WTC11 (cell line): Measurements from ENCODE around the gene CRYZL1. TPM values are rescaled to one million over a fixed set of nuclear protein-coding genes. Genes with fewer than 3 reads are reported as not detected.

Experiments
- ATAC-seq: fragments of 200-7000 bp; cut with Tn5 transposase; 2 replicates; pipeline ENCODE4 v1.10.0; 2021; ENCODE audit warnings: mild to moderate bottlenecking, moderate library complexity
- CTCF ChIA-PET: fragments of 300-600 bp; sonication (Branson Sonifier 250); formaldehyde crosslinking; loops from one replicate; lab custom pipeline; 2021; ENCODE audit warnings: antibody characterized with exemption; lab: Charles Lee
- POLR2A ChIA-PET: fragments of 350-600 bp; sonication (Branson Sonifier 250); formaldehyde crosslinking; loops from one replicate; lab custom pipeline; 2021; ENCODE audit warnings: antibody characterized with exemption; lab: Charles Lee
- DNase-seq: peaks from one replicate; pipeline ENCODE4 v3.0.0; 2021; ENCODE audit warnings: low spot score
- H3K27ac Mint-ChIP-seq: 2 replicates; pipeline ENCODE4 v1.8.0; 2021; ENCODE audit warnings: mixed read lengths
- H3K27me3 Mint-ChIP-seq: 2 replicates; pipeline ENCODE4 v1.8.0; 2021; ENCODE audit warnings: low read depth, mild to moderate bottlenecking, moderate library complexity, mixed read lengths
- H3K36me3 Mint-ChIP-seq: 2 replicates; pipeline ENCODE4 v1.8.0; 2021; ENCODE audit warnings: mixed read lengths
- H3K4me1 Mint-ChIP-seq: 2 replicates; pipeline ENCODE4 v1.8.0; 2022; ENCODE audit warnings: mixed read lengths
- H3K4me3 Mint-ChIP-seq: 2 replicates; pipeline ENCODE4 v1.8.0; 2021; ENCODE audit warnings: mild to moderate bottlenecking, moderate library complexity, mixed read lengths
- H3K9me3 Mint-ChIP-seq: 2 replicates; pipeline ENCODE4 v1.8.0; 2021; ENCODE audit warnings: mixed read lengths
- FOXP1 ChIP-seq: sonication (generic); formaldehyde crosslinking; IDR thresholded peaks from 2 replicates; pipeline ENCODE4 v1.8.0; 2022; ENCODE audit warnings: missing genetic modification reagents, mild to moderate bottlenecking, moderate library complexity, borderline replicate concordance
- GTF2I ChIP-seq: fragments of 250-450 bp; sonication (Bioruptor Pico); conservative IDR thresholded peaks from 2 replicates; pipeline ENCODE4 v1.4.0; 2021; ENCODE audit warnings: mild to moderate bottlenecking
- HMGA2 ChIP-seq: fragments of 250-450 bp; sonication (Bioruptor Pico); IDR thresholded peaks from 2 replicates; pipeline ENCODE4 v1.4.0; 2021; ENCODE audit warnings: mild to moderate bottlenecking, moderate library complexity
- KAT7 ChIP-seq: sonication (generic); formaldehyde crosslinking; IDR thresholded peaks from 2 replicates; pipeline ENCODE4 v1.8.1; 2023; ENCODE audit warnings: missing genetic modification reagents, mild to moderate bottlenecking, borderline replicate concordance
- MYBL2 ChIP-seq: sonication (generic); formaldehyde crosslinking; IDR thresholded peaks from 2 replicates; pipeline ENCODE4 v1.8.1; 2023; ENCODE audit warnings: mild to moderate bottlenecking, moderate library complexity, missing genetic modification reagents
- NFYB ChIP-seq: sonication (generic); formaldehyde crosslinking; conservative IDR thresholded peaks from 2 replicates; pipeline ENCODE4 v1.8.0; 2022; ENCODE audit warnings: low read depth, missing genetic modification reagents
- SMAD4 ChIP-seq: sonication (generic); formaldehyde crosslinking; IDR thresholded peaks from 2 replicates; pipeline ENCODE4 v1.8.0; 2022; ENCODE audit warnings: mild to moderate bottlenecking, missing genetic modification reagents
- SOX15 ChIP-seq: fragments of 250-450 bp; sonication (Bioruptor Pico); IDR thresholded peaks from 2 replicates; pipeline ENCODE4 v1.9.0; 2021; ENCODE audit warnings: mild to moderate bottlenecking
- SP1 ChIP-seq: sonication (generic); formaldehyde crosslinking; conservative IDR thresholded peaks from 2 replicates; pipeline ENCODE4 v1.8.1; 2022; ENCODE audit warnings: missing genetic modification reagents
- STAT6 ChIP-seq: sonication (generic); formaldehyde crosslinking; conservative IDR thresholded peaks from 2 replicates; pipeline ENCODE4 v1.8.1; 2023; ENCODE audit warnings: mild to moderate bottlenecking, low read depth, missing genetic modification reagents, moderate library complexity
- TCF7 ChIP-seq: sonication (generic); formaldehyde crosslinking; IDR thresholded peaks from 2 replicates; pipeline ENCODE4 v1.8.0; 2022; ENCODE audit warnings: mild to moderate bottlenecking, low read depth, missing genetic modification reagents, moderate library complexity
- TEAD1 ChIP-seq: sonication (generic); formaldehyde crosslinking; IDR thresholded peaks from 2 replicates; pipeline ENCODE4 v1.8.0; 2022; ENCODE audit warnings: mild to moderate bottlenecking, missing genetic modification reagents
- USF1 ChIP-seq: sonication (generic); formaldehyde crosslinking; IDR thresholded peaks from 2 replicates; pipeline ENCODE4 v1.8.0; 2022; ENCODE audit warnings: mild to moderate bottlenecking, missing genetic modification reagents
- ZBTB43 ChIP-seq: sonication (generic); formaldehyde crosslinking; IDR thresholded peaks from 2 replicates; pipeline ENCODE4 v1.8.1; 2023; ENCODE audit warnings: mild to moderate bottlenecking, missing genetic modification reagents
- ZNF416 ChIP-seq: fragments of 250-450 bp; sonication (Bioruptor Pico); IDR thresholded peaks from 2 replicates; pipeline ENCODE4 v1.9.0; 2021; ENCODE audit warnings: mild to moderate bottlenecking, inconsistent platforms
- total RNA-seq: library from RNA; stranded (reverse); gene quantifications from 3 replicates; pipeline ENCODE4 v1.2.3, GENCODE V29; 2021
- TF ChIP-seq, protein P1 (sequence below): sonication (generic); formaldehyde crosslinking; IDR thresholded peaks from 2 replicates; pipeline ENCODE4 v1.8.1; 2023; ENCODE audit warnings: mild to moderate bottlenecking, missing genetic modification reagents, borderline replicate concordance
- TF ChIP-seq, protein P2 (sequence below): sonication (generic); formaldehyde crosslinking; IDR thresholded peaks from 2 replicates; pipeline ENCODE4 v1.8.1; 2023; ENCODE audit warnings: mild to moderate bottlenecking, moderate library complexity, missing genetic modification reagents
- TF ChIP-seq, protein P3 (sequence below): sonication (generic); formaldehyde crosslinking; IDR thresholded peaks from 2 replicates; pipeline ENCODE4 v1.8.0; 2022; ENCODE audit warnings: mild to moderate bottlenecking, missing genetic modification reagents
- TF ChIP-seq, protein P4 (sequence below): sonication (generic); formaldehyde crosslinking; IDR thresholded peaks from 2 replicates; pipeline ENCODE4 v1.8.1; 2022; ENCODE audit warnings: low read depth, mild to moderate bottlenecking, moderate library complexity, missing genetic modification reagents, borderline replicate concordance

Gene CRYZL1
- total RNA-seq, 1 experiment from 2014 or later, result 21.9 TPM

DNA sequence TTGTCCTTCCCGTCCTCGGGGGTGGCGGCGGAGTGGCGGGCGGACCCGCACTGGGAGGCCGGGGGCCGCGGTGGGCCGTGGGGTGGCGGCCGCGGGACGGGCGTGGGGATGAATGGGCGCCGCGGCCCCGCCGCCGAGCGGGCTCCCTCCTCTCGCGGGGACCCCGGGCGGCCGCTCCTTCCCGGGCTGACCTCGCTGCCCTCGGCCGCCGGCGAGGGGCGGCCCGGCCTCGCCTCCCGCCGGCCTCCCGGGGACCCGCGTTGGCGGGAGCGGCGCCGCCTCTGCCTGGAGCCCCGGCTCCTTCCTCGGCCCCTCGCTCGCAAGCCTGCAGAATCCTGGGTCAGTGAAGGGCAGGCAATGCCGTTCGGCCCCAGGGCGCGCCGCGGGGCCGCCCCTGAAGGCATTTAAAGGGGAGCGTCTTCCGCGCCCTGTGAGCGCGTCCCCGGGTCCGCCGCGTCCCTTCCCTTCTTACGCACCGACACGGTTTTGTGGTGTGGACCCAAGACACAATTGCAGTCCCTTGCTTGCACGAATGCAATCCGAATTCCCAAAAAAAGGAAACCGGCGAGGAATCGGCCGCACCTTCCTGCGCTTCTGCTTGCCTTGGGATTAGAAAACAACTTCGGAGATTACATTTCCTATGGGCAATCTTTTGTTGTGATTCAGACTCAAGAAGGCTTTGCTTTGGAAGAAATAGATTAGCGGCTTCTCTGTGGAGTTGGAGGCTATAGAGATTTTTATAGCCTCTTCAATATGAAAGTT, 1.5 kb upstream of the CRYZL1 start (continued):
- TF ChIP-seq, protein P1, sequence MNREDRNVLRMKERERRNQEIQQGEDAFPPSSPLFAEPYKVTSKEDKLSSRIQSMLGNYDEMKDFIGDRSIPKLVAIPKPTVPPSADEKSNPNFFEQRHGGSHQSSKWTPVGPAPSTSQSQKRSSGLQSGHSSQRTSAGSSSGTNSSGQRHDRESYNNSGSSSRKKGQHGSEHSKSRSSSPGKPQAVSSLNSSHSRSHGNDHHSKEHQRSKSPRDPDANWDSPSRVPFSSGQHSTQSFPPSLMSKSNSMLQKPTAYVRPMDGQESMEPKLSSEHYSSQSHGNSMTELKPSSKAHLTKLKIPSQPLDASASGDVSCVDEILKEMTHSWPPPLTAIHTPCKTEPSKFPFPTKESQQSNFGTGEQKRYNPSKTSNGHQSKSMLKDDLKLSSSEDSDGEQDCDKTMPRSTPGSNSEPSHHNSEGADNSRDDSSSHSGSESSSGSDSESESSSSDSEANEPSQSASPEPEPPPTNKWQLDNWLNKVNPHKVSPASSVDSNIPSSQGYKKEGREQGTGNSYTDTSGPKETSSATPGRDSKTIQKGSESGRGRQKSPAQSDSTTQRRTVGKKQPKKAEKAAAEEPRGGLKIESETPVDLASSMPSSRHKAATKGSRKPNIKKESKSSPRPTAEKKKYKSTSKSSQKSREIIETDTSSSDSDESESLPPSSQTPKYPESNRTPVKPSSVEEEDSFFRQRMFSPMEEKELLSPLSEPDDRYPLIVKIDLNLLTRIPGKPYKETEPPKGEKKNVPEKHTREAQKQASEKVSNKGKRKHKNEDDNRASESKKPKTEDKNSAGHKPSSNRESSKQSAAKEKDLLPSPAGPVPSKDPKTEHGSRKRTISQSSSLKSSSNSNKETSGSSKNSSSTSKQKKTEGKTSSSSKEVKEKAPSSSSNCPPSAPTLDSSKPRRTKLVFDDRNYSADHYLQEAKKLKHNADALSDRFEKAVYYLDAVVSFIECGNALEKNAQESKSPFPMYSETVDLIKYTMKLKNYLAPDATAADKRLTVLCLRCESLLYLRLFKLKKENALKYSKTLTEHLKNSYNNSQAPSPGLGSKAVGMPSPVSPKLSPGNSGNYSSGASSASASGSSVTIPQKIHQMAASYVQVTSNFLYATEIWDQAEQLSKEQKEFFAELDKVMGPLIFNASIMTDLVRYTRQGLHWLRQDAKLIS (CRISPR knock-in tag), result no peak
- TF ChIP-seq STAT6 (CRISPR knock-in tag) (no peak), SOX15 (CRISPR knock-in tag) (no peak), HMGA2 (CRISPR knock-in tag) (no peak), KAT7 (CRISPR knock-in tag) (no peak; the same call in 1 of the 2 replicates), TCF7 (CRISPR knock-in tag) (no peak)
- TF ChIP-seq, protein P2, sequence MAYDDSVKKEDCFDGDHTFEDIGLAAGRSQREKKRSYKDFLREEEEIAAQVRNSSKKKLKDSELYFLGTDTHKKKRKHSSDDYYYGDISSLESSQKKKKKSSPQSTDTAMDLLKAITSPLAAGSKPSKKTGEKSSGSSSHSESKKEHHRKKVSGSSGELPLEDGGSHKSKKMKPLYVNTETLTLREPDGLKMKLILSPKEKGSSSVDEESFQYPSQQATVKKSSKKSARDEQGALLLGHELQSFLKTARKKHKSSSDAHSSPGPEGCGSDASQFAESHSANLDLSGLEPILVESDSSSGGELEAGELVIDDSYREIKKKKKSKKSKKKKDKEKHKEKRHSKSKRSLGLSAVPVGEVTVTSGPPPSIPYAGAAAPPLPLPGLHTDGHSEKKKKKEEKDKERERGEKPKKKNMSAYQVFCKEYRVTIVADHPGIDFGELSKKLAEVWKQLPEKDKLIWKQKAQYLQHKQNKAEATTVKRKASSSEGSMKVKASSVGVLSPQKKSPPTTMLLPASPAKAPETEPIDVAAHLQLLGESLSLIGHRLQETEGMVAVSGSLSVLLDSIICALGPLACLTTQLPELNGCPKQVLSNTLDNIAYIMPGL (CRISPR knock-in tag), result 0 out of 2 replicates have a peak, but pooled peaks have one; percentile 34
- TF ChIP-seq, protein P3, sequence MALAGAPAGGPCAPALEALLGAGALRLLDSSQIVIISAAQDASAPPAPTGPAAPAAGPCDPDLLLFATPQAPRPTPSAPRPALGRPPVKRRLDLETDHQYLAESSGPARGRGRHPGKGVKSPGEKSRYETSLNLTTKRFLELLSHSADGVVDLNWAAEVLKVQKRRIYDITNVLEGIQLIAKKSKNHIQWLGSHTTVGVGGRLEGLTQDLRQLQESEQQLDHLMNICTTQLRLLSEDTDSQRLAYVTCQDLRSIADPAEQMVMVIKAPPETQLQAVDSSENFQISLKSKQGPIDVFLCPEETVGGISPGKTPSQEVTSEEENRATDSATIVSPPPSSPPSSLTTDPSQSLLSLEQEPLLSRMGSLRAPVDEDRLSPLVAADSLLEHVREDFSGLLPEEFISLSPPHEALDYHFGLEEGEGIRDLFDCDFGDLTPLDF (CRISPR knock-in tag), result no peak
- TF ChIP-seq, all 79 proteins: peak for 3

DNA sequence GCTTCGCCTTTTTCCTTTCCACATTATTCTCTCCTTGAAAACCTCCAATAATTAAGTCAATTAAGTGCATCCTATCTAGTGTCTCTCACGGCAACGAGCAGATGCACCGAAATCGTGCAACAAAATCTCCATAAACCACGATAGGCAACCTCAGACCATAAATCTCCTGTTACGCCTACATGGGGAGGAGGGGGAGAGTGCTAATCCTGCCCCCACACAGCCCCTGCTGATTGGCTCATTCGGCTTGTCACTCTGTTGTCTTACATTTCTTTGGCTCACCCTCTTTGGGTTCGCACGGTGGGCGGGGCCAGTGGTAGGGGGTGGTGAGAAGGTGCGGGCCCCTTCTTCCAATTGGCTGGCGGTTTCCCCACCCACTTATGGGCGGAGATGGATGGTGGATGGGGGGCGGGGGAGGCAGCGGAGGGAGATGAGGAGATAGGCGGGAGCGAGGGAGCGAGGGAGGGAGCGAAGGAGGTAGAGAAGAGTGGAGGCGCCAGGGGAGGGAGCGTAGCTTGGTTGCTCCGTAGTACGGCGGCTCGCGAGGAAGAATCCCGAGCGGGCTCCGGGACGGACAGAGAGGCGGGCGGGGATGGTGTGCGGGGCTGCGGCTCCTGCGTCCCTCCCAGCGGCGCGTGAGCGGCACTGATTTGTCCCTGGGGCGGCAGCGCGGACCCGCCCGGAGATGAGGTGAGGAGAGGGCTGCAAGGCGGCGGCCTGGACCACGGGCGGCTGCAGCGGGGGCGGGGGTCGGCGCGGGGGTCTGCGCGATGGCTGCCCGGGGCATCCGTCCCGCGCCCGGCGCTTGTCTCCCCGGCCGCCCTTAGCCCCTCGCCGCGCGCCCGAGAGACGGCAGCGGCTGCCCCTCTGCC, 720 bp upstream of the CRYZL1 start, which contains the start of gene ITSN1:
Gene ITSN1 (plus strand): TSS at position 475 of the 869 bp plus-strand sequence. CDS start 76,328 bp downstream, outside the sequence.
- no peaks in the 10 kb centered on the region for H3K27me3 Mint-ChIP-seq
- ATAC-seq (peak; percentile 87), DNase-seq (peak; percentile 100)
- peaks cover 3% of the 10 kb centered on the region; the same call in 1 of the 2 replicates for H3K36me3 Mint-ChIP-seq
- peak within 1 kb of the TSS; percentile 100 for H3K27ac Mint-ChIP-seq
- CTCF ChIA-PET, result no interaction called here
- 0 out of 2 replicates have a peak, but pooled peaks cover 3% of the 10 kb centered on the region for H3K9me3 Mint-ChIP-seq
- POLR2A ChIA-PET, result interaction anchor here (0.5 to 1.0 kb wide), 5 partner anchors 10 to 413 kb away, joined by 3 to 4 read pairs (median 4); no protein-coding TSS in a partner anchor
- H3K4me1 Mint-ChIP-seq, result peaks cover 29% of the 10 kb centered on the region
- peak within 1 kb of the TSS; percentile 97 for H3K4me3 Mint-ChIP-seq
- peak; percentile 86 for TF ChIP-seq SP1 (CRISPR knock-in tag)
- TF ChIP-seq MYBL2, result 0 out of 2 replicates have a peak, but pooled peaks have one; percentile 47
- peak; percentile 9; the same call in 1 of the 2 replicates for TF ChIP-seq HMGA2 (CRISPR knock-in tag)
- TF ChIP-seq NFYB (CRISPR knock-in tag), result peak; percentile 83
- 0 out of 2 replicates have a peak, but pooled peaks have one; percentile 11 for TF ChIP-seq ZNF416 (CRISPR knock-in tag)
- TF ChIP-seq USF1 (CRISPR knock-in tag), result peak; percentile 50; the same call in 1 of the 2 replicates
- 0 out of 2 replicates have a peak, but pooled peaks have one; percentile 70 for TF ChIP-seq TEAD1 (CRISPR knock-in tag)
- 0 out of 2 replicates have a peak, but pooled peaks have one; percentile 34 for TF ChIP-seq ZBTB43 (CRISPR knock-in tag)
- 0 out of 2 replicates have a peak, but pooled peaks have one; percentile 49 for TF ChIP-seq FOXP1
- no peak for TF ChIP-seq GTF2I (CRISPR knock-in tag)
- peak; percentile 79 for TF ChIP-seq TCF7 (CRISPR knock-in tag)
- TF ChIP-seq, protein P4, sequence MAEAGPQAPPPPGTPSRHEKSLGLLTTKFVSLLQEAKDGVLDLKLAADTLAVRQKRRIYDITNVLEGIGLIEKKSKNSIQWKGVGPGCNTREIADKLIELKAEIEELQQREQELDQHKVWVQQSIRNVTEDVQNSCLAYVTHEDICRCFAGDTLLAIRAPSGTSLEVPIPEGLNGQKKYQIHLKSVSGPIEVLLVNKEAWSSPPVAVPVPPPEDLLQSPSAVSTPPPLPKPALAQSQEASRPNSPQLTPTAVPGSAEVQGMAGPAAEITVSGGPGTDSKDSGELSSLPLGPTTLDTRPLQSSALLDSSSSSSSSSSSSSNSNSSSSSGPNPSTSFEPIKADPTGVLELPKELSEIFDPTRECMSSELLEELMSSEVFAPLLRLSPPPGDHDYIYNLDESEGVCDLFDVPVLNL (CRISPR knock-in tag), result 0 out of 2 replicates have a peak, but pooled peaks have one; percentile 9
- no peak for TF ChIP-seq SMAD4 (CRISPR knock-in tag)
